Transverse colon (tissue), 4 donors: ENCODE measurements around the gene SEC14L2. TPM values are rescaled to one million over a fixed set of nuclear protein-coding genes. Genes with fewer than 3 reads are reported as not detected.

Experiments
- DNase-seq: peaks from one replicate; pipeline ENCODE4 v3.0.0-alpha.2; 2019
- H3K27ac ChIP-seq, 4 donors: fragments of 200-600 bp; sonication (generic); 2 replicates each; pipeline ENCODE4 v1.5.1; 2016 to 2018; ENCODE audit warnings: inconsistent platforms in 4 of 4
- H3K27me3 ChIP-seq: fragments of 200-600 bp; sonication (generic); 2 replicates; pipeline ENCODE4 v1.5.1; 2017; ENCODE audit warnings: inconsistent platforms
- H3K36me3 ChIP-seq, 4 donors: fragments of 200-600 bp; sonication (generic); 2 replicates each; pipeline ENCODE4 v1.5.1; 2017 to 2019; ENCODE audit warnings: inconsistent platforms in 4 of 4
- H3K4me1 ChIP-seq, 4 donors: fragments of 200-600 bp; sonication (generic); 2 replicates each; pipeline ENCODE4 v1.5.1; 2017 to 2020; ENCODE audit warnings: inconsistent platforms in 4 of 4
- H3K4me3 ChIP-seq, 4 donors: fragments of 200-600 bp; sonication (generic); 1 replicate in 1 of 4; 2 replicates in 3 of 4; pipeline versions ENCODE4 v1.5.1 to v1.6.1; 2017 to 2019; ENCODE audit warnings: inconsistent platforms in 4 of 4
- H3K9me3 ChIP-seq, 2 donors: fragments of 200-600 bp; sonication (generic); 2 replicates each; pipeline ENCODE4 v1.5.1; 2017 to 2019; ENCODE audit warnings: inconsistent platforms in 2 of 2
- CTCF ChIP-seq, 5 experiments: fragments of 200-600 bp in 3 of 5; fragments of 450-650 bp in 2 of 5; sonication (generic) in 3 of 5; IDR thresholded peaks; 1 replicate in 2 of 5; 2 replicates in 3 of 5; pipeline ENCODE4 v1.5.1; 2016 to 2017; ENCODE audit warnings: antibody characterized with exemption in 5 of 5, inconsistent platforms in 3 of 5, mild to moderate bottlenecking in 2 of 5, moderate library complexity in 1 of 5
- EP300 ChIP-seq: sonication (generic); formaldehyde crosslinking; IDR thresholded peaks from one replicate; pipeline ENCODE4 v1.6.1; 2017; ENCODE audit warnings: antibody characterized with exemption, low read depth
- POLR2A ChIP-seq: fragments of 450-650 bp; IDR thresholded peaks from one replicate; pipeline ENCODE4 v1.6.1; 2016; ENCODE audit warnings: antibody characterized with exemption, mild to moderate bottlenecking, moderate library complexity
- POLR2AphosphoS5 ChIP-seq, 3 donors: sonication (generic); formaldehyde crosslinking; IDR thresholded peaks; one replicate each; pipeline ENCODE4 v1.6.1; 2016; ENCODE audit warnings: antibody characterized with exemption in 3 of 3
- WGBS, 2 donors: methylation state at CpG; one replicate each; pipeline ENCODE4 v1.1.5; 2018; ENCODE audit warnings: low coverage in 1 of 2; 5-methylcytosine and 5-hydroxymethylcytosine counted together
- in situ Hi-C, 4 donors: fragments of 200-750 bp; cut with MboI; loops; one replicate each; pipeline versions ENCODE4 v1.15.0 to v1.15.1; 2017; ENCODE audit warnings: low sequenced_read_pairs in 3 of 4, low pct_ligation_motif_present in 1 of 4, low pct_unique_long_range_greater_than_20kb in 1 of 4
- intact Hi-C: fragments of 100-400 bp; cut with DNase I; formaldehyde crosslinking; loops from one replicate; pipeline ENCODE4 v1.15.1; 2023; ENCODE audit warnings: low total_unique reads
- total RNA-seq, 4 donors: library from RNA; depleted of rRNA; stranded (reverse); fragments of >200 nt; gene quantifications; one replicate each; pipeline ENCODE4 v1.1.0, GENCODE V29; 2016

Gene SEC14L2
- total RNA-seq, 4 donors from 2014 or later, result 2.2 to 5.5 (median 4.5) TPM; not detected in 1

GRCh38 chr22:30421695-30422480 lies 25.1 kb downstream of the SEC14L2 start:
- intact Hi-C loops, result no loop called here
- peak overlapping the region in 1 of 4 donors; percentile 70 for H3K4me3 ChIP-seq

GRCh38 chr22:30422481-30423300 lies 25.9 kb downstream of the SEC14L2 start:
- H3K36me3 ChIP-seq, result no peaks in the 10 kb centered on the region

More at GRCh38 chr22:30421695-30422480, 25.1 kb downstream of the SEC14L2 start:
- Histone ChIP-seq H3K27me3 (no peaks in the 10 kb centered on the region), H3K36me3 (no peaks in the 10 kb centered on the region), H3K9me3 (no peaks in the 10 kb centered on the region), H3K4me1 (peaks cover 22 to 62% (median 38%) of the 10 kb centered on the region in 4 donors), H3K27ac (peak overlapping the region; percentile 98 to 99 (median 98))
- WGBS, 2 donors, result 50 to 54% methylated on average over 8 of the region's 8 CpGs
- no peak for DNase-seq
- in situ Hi-C loops, result no loop called here
- no peak for TF ChIP-seq EP300
- no peak for TF ChIP-seq CTCF (IDR thresholded peaks at IDR 0.05)
- peak in 1 of 3 donors; percentile 27 for TF ChIP-seq POLR2AphosphoS5 (IDR thresholded peaks at IDR 0.05)
- peak; percentile 12 for TF ChIP-seq POLR2A

GRCh38 chr22:30423301-30423958 lies 26.6 kb downstream of the SEC14L2 start:
- H3K4me3 ChIP-seq, result peak overlapping the region; percentile 54 to 70 (median 62)
- in situ Hi-C loops (no loop called here), intact Hi-C loops (no loop called here)
- DNase-seq, result peak; percentile 56
- peak overlapping the region; percentile 98 to 99 (median 98) for H3K27ac ChIP-seq
- peaks cover 22 to 62% (median 39%) of the 10 kb centered on the region in 4 donors for H3K4me1 ChIP-seq
- H3K9me3 ChIP-seq, result no peaks in the 10 kb centered on the region
- H3K27me3 ChIP-seq, result no peaks in the 10 kb centered on the region
- H3K36me3 ChIP-seq, result no peaks in the 10 kb centered on the region
- TF ChIP-seq EP300 (no peak), CTCF (IDR thresholded peaks at IDR 0.05) (peak in 1 of 5 experiments; percentile 9), POLR2AphosphoS5 (IDR thresholded peaks at IDR 0.05) (peak; percentile 89 to 97 (median 95)), POLR2A (peak; percentile 94)
- 0% methylated on average over 38 of the region's 45 CpGs; no CpG with 5 or more reads in 1 of the 2 donors for WGBS, 2 donors

More at GRCh38 chr22:30422481-30423300, 25.9 kb downstream of the SEC14L2 start:
- DNase-seq, result peak; percentile 78
- WGBS, 2 donors, result 46 to 48% methylated on average over 6 to 12 of the region's 18 CpGs
- peak overlapping the region; percentile 98 to 99 (median 98) for H3K27ac ChIP-seq
- TF ChIP-seq POLR2A, result peak; percentile 17
- TF ChIP-seq CTCF (IDR thresholded peaks at IDR 0.05), result no peak
- TF ChIP-seq POLR2AphosphoS5 (IDR thresholded peaks at IDR 0.05), result peak; percentile 71 to 84 (median 81)
- TF ChIP-seq EP300, result no peak
- intact Hi-C loops (no loop called here), in situ Hi-C loops (no loop called here)
- H3K27me3 ChIP-seq, result no peaks in the 10 kb centered on the region
- no peaks in the 10 kb centered on the region for H3K9me3 ChIP-seq
- H3K4me1 ChIP-seq, result peaks cover 22 to 62% (median 39%) of the 10 kb centered on the region in 4 donors
- peak overlapping the region; percentile 54 to 70 (median 62) for H3K4me3 ChIP-seq
